ENCODE results near the gene DHDH.

DNA sequence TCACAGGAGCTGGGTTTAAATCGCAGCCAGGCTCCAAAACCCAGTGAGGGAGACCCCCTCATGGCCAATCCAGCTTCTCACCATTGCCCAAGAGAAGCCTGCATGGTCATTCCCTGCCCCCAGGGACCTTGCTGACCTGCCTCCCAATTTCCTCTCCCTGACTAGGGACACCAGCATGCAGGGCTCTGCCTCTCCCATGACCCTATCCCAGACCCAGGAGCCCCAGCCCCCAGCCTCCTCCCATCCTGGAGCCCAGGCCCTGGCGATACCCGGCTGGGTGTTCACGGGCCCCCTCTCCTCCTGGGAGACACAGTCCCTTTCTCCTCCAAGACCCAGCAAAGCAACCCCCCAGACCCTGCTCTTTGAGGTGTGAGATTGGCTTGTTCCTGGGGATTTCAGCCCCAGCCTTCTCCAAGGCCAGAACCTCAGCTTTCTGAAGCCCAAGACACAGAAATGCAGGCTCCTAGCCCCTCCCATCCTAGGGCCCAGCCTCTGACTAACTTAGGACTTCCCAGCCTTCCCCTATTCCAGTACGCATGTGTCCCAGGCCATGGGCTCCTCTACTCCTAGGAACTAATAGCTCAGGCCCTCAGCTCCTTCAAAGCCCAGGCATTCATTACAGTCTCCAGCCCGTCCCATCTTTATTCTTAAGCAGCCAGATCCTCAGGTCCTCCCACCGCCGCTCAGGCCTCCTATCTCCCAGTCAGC is 58.5 kb downstream of the DHDH start:
- TF ChIP-seq EZH2phosphoT487 (IDR thresholded peaks at IDR 0.05; ENCODE audit: borderline replicate concordance, low read depth, low read length): no peak
- TF ChIP-seq, protein P1, sequence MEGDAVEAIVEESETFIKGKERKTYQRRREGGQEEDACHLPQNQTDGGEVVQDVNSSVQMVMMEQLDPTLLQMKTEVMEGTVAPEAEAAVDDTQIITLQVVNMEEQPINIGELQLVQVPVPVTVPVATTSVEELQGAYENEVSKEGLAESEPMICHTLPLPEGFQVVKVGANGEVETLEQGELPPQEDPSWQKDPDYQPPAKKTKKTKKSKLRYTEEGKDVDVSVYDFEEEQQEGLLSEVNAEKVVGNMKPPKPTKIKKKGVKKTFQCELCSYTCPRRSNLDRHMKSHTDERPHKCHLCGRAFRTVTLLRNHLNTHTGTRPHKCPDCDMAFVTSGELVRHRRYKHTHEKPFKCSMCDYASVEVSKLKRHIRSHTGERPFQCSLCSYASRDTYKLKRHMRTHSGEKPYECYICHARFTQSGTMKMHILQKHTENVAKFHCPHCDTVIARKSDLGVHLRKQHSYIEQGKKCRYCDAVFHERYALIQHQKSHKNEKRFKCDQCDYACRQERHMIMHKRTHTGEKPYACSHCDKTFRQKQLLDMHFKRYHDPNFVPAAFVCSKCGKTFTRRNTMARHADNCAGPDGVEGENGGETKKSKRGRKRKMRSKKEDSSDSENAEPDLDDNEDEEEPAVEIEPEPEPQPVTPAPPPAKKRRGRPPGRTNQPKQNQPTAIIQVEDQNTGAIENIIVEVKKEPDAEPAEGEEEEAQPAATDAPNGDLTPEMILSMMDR (conservative IDR thresholded peaks at IDR 0.05; ENCODE audit: low read length): no peak
